ENCODE results near the gene PTGER2.

- TF ChIP-seq CTCF (conservative IDR thresholded peaks at IDR 0.05; ENCODE audit: low read length) = no peak
- no peak for TF ChIP-seq EZH2phosphoT487 (IDR thresholded peaks at IDR 0.05; ENCODE audit: borderline replicate concordance)
These were observed 34.7 kb downstream of the PTGER2 start for GRCh38 chr14:52348776-52349175.
